NCI-H2227 treated with DMSO at 0.1 percent for 48 hours (cell line): ENCODE measurements around the gene RAB15.

Experiments
- DNase-seq: peaks from one replicate; lab custom pipeline; 2025; lab: John Stamatoyannopoulos, UW

The RAB15 gene

DNA sequence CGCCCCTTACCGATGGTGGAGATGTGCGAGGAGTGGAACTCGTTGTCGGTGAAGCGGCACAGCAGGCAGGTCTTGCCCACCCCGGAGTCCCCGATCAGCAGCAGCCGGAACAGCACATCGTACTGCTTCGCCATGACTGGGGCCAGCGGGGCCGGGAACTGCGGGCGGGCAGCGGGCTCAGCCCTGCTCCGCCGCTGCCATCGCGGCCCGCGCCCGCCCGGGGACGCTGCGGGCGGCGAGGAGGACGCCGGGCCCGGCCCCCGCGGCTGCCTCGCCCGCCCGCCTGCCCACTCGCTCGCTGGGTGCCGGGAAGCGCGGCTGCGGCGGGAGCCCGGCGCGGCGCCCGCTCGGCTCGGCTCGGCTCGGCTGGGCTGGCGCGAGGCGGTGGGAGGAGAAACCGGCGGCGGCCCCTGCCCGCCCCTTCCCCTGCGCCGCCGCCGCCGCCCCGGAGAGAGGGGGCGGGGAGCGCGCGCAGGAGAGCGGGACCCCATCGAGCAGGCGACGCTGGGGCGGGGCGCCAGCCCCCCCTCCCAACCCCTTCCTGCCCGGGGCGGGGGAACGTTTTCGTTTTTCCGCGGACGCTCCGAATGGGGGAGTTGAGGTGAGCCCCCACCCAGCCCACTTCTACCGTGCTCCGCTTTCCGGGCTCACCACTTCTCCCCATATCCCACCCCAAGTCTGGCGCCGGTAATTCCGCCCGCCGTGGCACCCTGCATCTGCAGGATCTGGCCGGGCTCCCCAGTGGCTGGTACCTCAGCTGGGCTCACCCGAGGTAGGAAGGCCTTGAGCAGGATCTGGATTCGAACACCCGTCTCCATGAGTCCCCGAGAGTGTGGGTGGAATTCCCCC is at the start of gene RAB15:
Gene RAB15, minus strand, starts transcription at position 394 of the 849 bp plus-strand sequence. Its CDS starts 260 bp downstream, at position 134.
- DNase-seq = peak; percentile 13

DNA sequence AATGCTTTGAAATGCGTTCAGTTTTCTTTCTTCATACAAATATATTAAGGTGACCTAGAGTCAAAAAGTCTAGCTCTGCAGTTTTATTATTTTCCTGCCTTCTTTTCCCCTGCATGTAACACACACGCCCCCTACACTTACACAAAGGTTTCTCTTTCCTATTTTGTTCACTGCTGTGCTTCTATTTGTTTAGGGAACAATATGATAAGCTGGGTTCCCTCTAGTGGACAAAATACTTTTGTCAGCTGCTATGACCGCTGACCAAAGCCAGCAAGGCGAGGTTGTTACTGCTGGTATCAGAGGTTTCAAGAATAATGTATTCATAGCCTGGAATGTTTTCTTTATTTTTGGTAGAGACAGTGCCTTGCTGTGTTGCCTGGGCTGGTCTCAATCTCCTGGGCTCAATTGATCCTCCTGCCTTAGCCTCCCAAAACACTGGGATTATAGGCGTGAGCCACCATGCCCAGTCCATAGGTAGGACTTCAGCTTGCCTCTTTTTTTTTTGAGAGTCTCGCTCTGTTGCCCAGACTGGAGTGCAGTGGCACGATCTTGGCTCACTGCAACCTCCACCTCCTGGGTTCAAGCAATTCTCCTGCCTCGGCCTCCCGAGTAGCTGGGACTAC is 47.9 kb upstream of the RAB15 start:
- peak; percentile 58 for DNase-seq

DNA sequence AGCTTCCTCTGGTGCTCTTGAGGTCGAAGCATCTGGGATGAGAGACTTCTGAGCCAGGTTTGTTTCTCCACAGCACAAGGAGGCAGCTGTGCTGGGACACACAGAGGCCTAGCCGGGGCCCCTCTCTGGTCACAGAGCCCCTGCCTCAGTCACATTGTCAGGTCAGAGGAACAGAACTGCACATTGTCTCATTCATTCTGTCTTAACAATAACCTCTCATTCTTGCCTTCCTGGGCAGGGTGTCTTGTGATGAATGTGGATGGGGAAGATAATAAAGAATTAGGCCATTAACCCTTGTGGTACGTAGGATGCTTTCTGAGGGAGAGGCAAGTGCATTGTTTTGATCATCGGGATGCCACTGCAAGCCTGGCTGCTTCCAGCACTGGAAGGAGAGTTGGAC is 44.3 kb upstream of the RAB15 start:
- no peak for DNase-seq

DNA sequence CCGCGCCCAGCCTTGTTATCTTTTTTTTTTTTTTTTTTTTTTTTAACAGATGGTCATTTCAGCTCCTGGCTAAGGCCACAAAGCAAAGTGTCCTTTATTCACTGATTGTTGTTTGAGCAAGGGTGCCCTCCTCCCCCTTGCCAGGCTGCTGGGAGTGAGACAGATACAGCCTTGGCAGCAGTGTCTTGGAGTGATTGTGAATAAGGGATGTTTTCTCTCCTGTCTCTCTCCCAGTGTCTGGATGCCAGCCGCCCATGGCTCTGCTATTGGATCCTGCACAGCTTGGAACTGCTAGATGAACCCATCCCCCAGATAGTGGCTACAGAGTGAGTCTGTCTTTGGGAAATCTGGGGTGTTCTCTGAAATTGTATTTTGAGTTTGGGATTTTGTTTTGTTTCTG is 43.3 kb upstream of the RAB15 start:
- no peak for DNase-seq

DNA sequence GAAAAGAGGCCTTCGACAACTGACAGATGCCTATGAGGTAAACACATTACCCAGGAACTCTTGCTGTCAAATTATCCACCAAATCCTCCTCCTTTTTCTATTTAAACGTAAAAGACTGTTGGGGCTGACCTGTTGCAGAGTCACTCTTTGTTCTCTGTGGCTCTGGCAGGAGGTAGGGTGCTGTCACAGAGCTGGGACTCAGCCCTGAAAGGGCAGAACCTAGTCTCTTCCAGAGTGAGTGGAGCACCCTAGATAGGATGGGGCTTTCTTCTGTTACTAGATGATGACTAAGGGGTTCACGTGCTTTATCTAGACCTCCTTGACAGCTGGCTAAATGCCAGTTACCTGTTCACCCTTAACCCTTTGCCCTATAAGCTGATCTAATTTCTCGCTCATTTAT is 40.2 kb upstream of the RAB15 start:
- DNase-seq = no peak

DNA sequence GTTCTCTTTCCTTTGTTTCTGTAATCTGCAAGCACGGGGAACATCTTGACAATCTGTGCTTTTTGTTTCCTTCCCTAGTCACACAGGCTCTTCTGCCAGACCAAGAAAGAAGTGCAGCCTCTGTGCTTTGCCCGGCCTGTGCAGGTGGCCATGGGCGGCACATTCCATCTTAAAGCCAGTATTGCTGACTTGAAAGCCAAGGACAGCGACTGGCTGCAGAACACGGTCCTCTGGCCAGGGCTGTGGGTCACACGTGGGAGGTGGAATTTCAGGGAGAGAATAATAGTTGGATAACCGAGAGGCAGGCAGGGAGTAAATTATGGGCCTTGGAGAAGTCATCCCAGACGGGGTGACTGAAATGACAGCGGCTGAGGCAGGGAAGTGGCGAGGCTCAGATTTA is 39.4 kb upstream of the RAB15 start:
- DNase-seq = no peak

DNA sequence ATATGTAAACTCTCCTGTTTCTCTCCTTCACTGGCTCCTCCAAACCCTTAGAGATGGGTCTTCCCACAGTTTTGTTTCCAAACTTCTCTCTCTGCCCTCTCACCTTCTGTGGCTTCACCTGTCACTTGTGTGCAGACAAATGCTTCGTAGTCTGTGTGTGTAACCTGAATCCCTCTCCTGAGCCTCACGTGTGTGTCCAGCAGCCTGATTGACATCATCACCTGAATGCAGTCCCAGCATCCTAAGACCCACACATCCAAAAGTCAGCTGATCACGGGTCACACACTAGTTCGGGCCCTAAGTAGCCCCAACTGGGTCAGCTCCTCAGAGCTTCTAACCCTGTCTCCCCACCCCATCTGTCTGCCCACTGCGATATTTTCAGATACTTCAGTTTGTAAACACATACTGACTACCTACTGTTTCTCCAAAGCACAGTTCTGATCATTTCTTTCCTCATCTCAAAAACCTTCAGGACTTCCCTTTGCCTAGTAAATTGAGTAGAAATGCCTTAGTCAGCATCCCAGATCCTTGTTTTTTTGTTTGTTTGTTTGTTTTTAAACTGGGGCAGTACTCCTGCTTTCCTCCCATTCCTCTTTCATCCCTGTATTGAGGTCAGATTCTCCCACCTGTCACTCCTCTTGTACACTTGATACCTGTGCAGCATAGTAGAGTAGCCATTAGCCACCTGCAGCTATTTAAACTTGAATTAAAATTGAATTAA is 38.2 kb upstream of the RAB15 start:
- no peak for DNase-seq

DNA sequence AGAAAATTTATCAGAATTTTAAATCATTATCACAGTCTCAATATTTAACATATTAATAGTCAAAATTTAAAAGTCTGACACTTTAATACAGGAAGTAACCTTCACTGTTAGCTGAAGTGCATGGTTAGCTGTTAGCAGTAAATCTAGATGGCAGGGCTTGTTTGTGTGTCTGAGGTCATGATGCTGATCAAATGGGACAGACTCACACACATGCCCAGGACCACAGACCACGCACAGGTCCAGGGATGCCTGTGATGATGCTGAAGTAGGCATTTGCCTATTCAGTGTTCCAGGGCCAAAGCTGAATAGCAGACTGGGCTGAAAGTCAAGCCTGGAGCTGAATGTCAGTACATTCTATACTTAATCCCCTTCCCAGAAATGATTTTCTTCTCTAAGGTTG is 35.1 kb upstream of the RAB15 start:
- no peak for DNase-seq

DNA sequence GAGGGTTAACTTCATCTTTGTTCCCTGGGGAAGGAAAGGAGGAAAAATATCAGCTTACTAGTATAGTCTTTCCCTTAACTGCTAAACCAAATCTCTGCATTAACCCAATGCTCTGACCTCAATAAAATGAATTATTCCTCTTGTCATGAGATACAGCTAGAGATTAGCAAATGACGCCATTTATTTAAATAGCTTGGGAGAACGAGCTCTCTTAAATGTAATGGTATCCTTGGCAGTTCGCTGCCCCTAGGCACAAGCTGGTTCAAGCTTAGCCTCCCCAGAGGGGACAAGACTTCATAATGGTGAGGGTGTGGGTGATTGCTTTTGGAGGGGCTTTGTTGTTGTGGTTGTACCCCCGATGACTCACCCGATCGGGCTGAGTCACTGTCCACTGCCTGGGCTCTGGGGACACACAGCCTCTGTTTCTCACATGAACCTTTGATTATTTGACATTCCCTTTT is 34.2 kb upstream of the RAB15 start:
- no peak for DNase-seq

DNA sequence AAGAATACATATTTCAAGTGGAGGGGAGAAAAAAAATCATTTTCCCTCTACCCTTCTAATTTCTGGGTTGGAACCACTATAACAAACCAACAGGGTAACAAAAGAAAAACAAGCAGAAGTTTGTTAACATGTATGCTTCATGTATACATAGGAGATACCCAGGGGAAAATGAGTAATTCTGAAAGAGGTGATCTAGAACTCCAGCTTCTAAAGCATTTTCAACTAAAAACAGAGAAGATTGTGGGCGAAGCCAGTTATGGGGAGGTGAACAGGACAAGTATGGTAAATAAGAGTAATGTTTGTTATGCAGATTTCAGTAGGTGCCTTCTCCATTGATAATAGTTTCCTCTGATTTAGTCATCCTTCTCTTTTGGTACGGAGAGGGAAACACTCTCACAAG is 31.3 kb upstream of the RAB15 start:
- DNase-seq = no peak

DNA sequence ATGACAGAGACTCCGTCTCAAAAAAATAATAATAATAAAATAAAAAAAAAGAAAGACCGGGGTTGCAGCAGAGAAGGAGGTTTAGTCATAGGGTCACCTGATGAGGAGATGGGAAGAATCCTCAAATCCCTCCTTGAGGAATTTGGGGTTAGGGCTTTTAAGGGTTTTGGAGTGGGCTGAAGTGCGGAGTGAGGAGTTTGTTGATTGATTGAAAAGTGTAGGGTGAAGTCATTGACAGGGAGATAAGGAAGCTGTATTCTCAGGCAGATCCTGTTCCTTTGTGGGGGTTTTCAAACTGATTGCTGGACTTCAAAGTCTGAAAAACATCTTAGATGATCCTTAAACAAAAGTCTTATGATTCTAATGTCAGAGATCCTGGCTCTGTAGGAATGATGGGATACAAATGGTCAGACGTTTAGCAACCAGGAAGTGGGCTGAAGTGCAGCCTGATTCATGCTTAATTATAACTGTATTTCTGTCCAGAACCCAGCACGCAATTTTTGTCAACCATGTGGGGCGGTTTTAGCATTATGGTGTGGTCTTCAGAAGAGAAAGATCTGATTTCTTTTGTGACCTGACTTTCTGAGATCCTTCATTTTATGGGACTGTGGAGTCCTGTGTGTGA is 30.6 kb upstream of the RAB15 start:
- no peak for DNase-seq

DNA sequence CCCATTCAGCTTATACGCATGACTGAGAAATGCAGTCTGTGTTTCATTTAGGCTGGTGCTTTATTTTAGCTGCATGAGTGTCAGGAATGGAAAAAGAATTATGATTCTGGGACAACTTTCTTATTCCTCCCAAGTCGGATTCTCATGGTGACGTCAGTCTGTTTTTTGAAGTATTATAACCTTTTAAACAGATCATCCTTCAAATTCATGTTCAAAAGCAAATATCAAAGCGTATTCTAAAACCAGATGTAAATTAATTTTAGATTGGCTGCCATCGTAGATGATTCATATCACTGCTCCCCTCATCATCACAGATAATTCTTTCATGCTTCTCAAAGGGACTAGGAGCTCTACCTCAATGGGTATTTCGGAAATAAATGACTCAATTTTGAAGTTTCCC is 29.6 kb upstream of the RAB15 start:
- DNase-seq = no peak

DNA sequence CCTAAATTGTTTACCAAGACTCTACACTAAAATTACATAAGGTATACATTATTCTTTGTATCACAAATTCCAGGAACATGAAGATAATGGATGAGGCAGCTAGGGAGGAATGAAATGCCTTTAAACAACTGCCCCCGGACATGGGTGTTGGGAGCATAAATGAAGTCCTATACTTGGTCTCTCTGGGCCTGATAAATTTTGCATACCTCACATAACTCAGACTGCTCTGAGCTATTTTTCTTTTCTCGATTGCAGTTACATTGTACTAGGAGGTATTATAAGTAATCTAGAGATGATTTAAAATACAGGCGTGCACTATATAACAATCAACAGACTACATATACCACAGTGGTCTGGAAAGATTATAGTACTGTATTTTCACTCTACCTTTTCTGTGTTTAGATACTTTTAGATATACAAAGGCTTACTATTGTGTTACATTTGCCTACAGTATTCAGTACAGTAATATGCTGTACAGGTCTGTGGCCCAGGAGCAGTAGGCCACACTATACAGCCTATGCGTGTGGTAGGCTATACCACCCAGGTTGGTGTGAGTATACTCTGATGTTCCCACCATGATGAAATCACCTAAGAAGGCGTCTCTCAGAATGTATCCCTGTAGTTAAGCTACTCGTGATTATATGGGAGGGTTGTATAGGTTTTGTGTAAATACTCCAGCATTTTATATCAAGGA is 28.9 kb upstream of the RAB15 start:
- DNase-seq = no peak

DNA sequence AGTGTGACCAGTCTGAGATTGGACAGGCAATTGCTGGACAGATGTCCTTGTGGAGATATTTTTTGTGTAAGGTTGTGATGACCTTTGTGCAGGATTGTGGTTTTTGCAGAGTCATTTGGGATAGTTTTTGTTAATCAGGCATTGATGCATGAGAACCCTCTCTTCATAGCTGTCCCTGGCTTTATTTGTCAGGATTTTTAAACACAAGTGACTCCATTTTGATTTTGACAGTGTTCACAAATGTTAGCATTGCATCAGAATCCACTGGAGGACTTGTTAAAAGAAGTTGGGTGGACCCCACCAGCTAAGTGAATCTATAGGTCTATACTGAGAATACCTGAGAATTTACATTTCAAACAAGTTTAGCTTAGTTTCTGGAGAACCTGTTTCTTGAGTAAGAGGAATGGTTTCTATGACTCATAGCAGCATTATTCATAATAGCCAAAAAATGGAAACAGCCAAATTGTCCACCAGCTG is 26.4 kb upstream of the RAB15 start:
- no peak for DNase-seq

DNA sequence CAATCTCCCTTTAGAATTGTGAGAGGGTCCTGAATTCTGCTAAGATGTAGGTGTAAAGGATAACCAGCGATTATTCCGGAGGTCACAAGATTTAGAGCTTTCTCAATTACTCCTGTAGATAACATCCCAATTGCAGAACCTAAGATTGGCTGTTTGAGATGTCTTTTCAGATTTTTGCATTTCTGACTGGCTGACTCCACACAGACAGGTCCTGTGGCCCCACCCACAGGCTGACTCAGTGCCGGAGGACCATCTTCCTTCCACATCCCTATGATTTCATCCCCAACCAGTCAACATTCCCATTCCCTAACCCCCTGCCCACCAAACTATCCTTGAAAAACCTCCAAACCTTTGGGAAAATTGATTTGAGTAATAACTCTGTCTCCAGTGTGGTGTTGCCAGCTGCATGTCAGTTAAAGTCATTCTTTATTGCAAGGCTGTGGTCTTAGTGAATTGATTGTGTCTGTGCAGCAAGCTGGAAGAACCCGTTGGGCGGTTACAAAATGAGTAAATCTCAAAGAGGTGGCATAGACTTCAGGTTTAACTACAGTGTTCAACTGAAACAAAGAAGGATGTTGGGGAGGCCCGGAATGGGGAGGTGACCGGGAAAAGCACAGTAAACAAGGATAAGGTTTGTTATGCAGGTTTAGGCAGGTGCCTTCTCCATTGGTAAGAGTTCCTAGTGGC is 25.1 kb upstream of the RAB15 start:
- no peak for DNase-seq

DNA sequence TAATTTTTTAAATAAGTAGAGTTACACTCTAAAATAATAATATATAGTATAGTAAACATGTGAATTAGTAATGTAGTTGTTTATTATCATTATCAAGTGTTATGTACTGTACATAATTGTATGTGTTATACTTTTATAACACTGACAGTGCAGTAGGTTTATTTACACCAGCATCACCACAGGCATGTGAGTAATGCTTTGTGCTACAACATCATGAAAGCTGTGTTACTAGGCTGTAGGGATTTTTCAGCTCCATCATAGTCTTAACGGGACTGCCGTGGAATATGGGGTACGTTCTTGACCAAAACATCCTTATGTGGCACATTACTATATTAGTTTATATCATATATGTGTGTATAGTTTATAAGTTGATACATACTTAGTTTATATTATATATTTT is 23.2 kb upstream of the RAB15 start:
- no peak for DNase-seq

DNA sequence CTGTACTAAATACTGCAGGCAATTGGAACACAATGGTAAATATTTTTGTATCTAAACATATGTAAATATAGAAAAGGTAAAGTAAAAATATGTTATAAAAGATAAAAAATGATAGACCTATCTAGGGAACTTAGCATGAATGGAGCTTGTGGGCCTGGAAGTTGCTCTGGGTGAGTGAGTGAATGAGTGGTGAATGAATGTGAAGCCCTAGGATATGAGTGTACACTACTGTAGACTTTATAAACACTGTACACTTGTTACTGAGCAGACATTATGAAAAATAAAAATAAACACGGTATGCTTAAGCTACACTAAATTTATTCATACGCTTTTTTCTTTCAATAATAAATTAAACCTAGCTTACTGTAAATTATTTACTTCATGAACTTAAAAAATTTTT is 22.4 kb upstream of the RAB15 start:
- DNase-seq = no peak

DNA sequence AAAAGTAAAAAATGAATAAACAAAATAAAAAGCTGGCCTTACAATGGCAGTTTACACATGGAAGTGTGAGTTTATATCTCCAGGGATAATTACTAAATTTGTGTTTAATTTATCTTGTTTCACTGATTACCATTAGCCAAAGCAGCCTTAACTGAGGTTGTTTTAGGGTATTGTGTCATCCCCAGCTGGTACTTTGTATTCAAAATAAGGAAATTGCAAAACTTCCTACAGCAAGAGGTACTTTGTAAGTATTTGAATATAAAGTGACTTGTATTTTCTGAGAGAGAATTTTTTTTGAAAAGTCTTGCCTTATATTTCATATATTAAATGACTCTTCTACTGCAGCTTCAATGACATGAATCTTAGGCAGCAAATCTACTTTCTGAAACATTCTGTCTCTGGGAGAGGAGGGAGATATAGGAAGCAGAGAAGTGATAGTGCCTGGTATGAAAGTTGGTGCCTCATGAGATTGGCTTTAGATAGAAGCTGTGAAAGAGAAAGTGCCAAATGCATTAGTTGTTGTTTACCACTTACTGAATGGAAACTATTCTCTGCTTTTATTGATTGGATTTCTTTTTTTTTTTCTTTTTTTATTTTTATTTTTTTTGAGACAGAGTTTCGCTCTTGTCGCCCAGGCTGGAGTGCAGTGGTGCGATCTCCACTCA is 21.3 kb upstream of the RAB15 start:
- DNase-seq = no peak

DNA sequence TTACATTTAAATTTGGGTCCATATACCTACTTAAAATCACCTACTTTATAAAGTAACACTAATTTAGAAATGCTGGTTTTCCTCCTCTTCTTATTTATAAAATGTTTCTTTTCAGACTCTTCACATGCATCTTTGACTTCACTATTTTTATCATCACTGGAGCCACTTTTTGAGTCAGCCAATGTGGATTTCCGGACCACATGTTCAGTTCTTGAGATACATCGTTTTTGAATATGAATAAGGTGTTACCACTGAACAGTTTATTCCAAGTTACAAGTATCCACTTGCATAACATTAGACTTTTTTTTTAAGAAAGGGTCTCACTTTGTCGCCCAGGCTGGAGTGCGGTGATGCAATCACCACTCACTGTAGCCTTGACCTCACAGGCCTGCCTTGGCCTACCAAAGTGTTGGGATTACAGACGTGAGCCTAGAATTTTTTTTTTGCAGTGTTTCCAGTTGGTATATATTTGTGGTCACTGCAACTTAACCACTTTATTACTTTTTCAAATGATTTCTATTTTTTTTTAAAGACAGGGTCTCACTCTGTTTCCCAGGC is 20.3 kb upstream of the RAB15 start:
- no peak for DNase-seq

DNA sequence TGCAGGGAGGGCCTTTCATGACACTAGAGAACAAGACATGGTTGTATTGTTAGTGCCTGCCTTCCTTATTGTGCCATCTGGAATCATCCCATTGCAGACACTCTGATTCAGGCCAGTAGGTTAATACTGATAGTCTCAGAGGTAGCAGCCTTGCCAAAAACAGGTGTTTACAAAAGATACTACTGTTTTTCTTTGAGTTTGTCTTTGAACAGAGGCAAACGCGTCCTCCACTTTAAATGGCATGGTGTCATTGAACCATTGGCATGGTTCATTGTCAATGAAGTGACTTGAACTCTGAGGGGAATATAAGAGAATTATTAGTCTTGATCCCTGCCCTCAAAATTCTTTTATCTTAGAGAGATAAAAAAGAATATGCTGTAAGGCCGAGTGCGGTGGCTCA is 18.8 kb upstream of the RAB15 start:
- no peak for DNase-seq
